HUDEP-2 (cell line): ENCODE data around the gene ARHGAP23.

Experiments used
- DNase-seq, 76 experiments: peaks; one replicate each; lab custom pipeline; 2025; ENCODE audit not compliant: unreplicated experiment in 76 of 76; lab: John Stamatoyannopoulos, UW

The ARHGAP23 gene

GRCh38 chr17:38428112-38428642 lies at the start of gene ARHGAP23:
Gene ARHGAP23 (plus strand): TSS chr17:38428464. CDS start chr17:38428486, 22 bp downstream.
- DNase-seq, result peak in 2 of 76 experiments; percentile 5 to 7

- DNase-seq, result no peak
Measured at GRCh38 chr17:38379448-38379847, 48.8 kb upstream of the ARHGAP23 start.

- DNase-seq, result no peak
Measured at GRCh38 chr17:38395090-38395489, 33.2 kb upstream of the ARHGAP23 start.

- DNase-seq, result no peak
Measured at GRCh38 chr17:38397227-38397626, 31.0 kb upstream of the ARHGAP23 start.

- DNase-seq, result no peak
Measured at GRCh38 chr17:38400286-38400685, 28.0 kb upstream of the ARHGAP23 start.

GRCh38 chr17:38401459-38401858 lies 26.8 kb upstream of the ARHGAP23 start:
- DNase-seq, result no peak

GRCh38 chr17:38402897-38403296 lies 25.4 kb upstream of the ARHGAP23 start:
- no peak for DNase-seq

- DNase-seq, result peak in 40 of 76 experiments; percentile 2 to 65 (median 32)
Measured at GRCh38 chr17:38403491-38403890, 24.8 kb upstream of the ARHGAP23 start.

GRCh38 chr17:38404174-38404943 lies 23.9 kb upstream of the ARHGAP23 start:
- no peak for DNase-seq

- no peak for DNase-seq
Measured at GRCh38 chr17:38405654-38406053, 22.6 kb upstream of the ARHGAP23 start.

- no peak for DNase-seq
Measured at GRCh38 chr17:38410201-38410600, 18.1 kb upstream of the ARHGAP23 start.

GRCh38 chr17:38415250-38416194 lies 12.7 kb upstream of the ARHGAP23 start:
- peak in 8 of 76 experiments; percentile 7 to 27 (median 18) for DNase-seq

- DNase-seq, result peak in 59 of 76 experiments; percentile 7 to 79 (median 44)
Measured at GRCh38 chr17:38416840-38417209, 11.4 kb upstream of the ARHGAP23 start.

GRCh38 chr17:38417210-38417951 lies 10.9 kb upstream of the ARHGAP23 start:
- DNase-seq, result peak in 52 of 76 experiments; percentile 10 to 79 (median 45)

- DNase-seq, result no peak
Measured at GRCh38 chr17:38418062-38418692, 10.1 kb upstream of the ARHGAP23 start.

- no peak for DNase-seq
Measured at GRCh38 chr17:38418693-38419507, 9.4 kb upstream of the ARHGAP23 start.

GRCh38 chr17:38419508-38419981 lies 8.7 kb upstream of the ARHGAP23 start:
- DNase-seq, result no peak

GRCh38 chr17:38420518-38420917 lies 7.7 kb upstream of the ARHGAP23 start:
- DNase-seq, result no peak
